Stimulated activated effector memory CD8-positive, alpha-beta T cell treated with anti-CD3 and anti-CD28 coated beads, Interleukin-12 subunit alpha, Interleukin-12 subunit beta, amount 100 ng/mL, for 72 hours (primary cell): ENCODE results near the gene MCIDAS.

Experiments used
- ATAC-seq: fragments of 150-1000 bp; cut with Tn5 transposase; 2 replicates; pipeline ENCODE4 v1.10.0; 2021
- DNase-seq, 2 donors: peaks; one replicate each; pipeline ENCODE4 v3.0.0; 2021 to 2022; ENCODE audit warnings: low spot score in 2 of 2
- H3K27ac Mint-ChIP-seq: one replicate; pipeline ENCODE4 v1.8.0; 2022; ENCODE audit warnings: mild to moderate bottlenecking, mixed read lengths
- H3K36me3 Mint-ChIP-seq: one replicate; pipeline ENCODE4 v1.8.0; 2022; ENCODE audit warnings: mild to moderate bottlenecking, mixed read lengths
- H3K4me1 Mint-ChIP-seq: one replicate; pipeline ENCODE4 v1.8.0; 2022; ENCODE audit warnings: mixed read lengths
- H3K4me3 Mint-ChIP-seq: one replicate; pipeline ENCODE4 v1.8.0; 2022; ENCODE audit warnings: mild to moderate bottlenecking, mixed read lengths
- H3K9me3 Mint-ChIP-seq: one replicate; pipeline ENCODE4 v1.8.0; 2022; ENCODE audit warnings: mixed read lengths

The MCIDAS gene

GRCh38 chr5:55227664-55228430, 732 bp upstream of the MCIDAS start:
- DNase-seq = no peak
- H3K9me3 Mint-ChIP-seq = no peaks in the 10 kb centered on the region
- ATAC-seq = no peak
- peak overlapping the region; percentile 60 for H3K27ac Mint-ChIP-seq
- H3K36me3 Mint-ChIP-seq = peaks cover 10% of the 10 kb centered on the region
- peaks cover 63% of the 10 kb centered on the region for H3K4me1 Mint-ChIP-seq
- peak overlapping the region; percentile 74 for H3K4me3 Mint-ChIP-seq

- ATAC-seq (peak; percentile 66), DNase-seq (peak; percentile 47 to 85)
- H3K9me3 Mint-ChIP-seq = no peaks in the 10 kb centered on the region
- H3K4me1 Mint-ChIP-seq = peaks cover 55% of the 10 kb centered on the region
- peak overlapping the region; percentile 74 for H3K4me3 Mint-ChIP-seq
- H3K36me3 Mint-ChIP-seq = peaks cover 10% of the 10 kb centered on the region
- H3K27ac Mint-ChIP-seq = no peak overlapping the region
These were observed 835 bp downstream of the MCIDAS start for GRCh38 chr5:55226027-55226933.

DNA sequence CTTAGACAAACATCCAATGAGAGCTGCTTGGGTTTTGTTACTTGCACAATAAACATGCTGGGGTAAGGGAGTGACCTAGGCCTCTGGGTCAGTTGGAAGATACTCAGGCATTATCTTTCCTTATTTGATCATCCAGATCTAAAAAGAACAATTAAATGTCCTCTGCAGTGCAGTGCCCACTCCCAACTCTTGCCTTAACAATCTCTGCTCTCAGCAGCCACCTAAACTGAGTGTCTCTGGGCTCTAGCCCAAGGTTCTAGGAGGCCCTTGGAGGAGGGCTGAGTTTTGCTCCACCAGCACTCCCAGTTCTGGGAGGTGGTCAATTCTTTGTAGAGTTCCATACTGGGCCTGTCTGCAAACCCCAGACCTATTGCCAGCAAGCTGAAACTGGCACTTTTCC, 1.8 kb downstream of the MCIDAS start:
- no peaks in the 10 kb centered on the region for H3K9me3 Mint-ChIP-seq
- H3K4me1 Mint-ChIP-seq = peaks cover 55% of the 10 kb centered on the region
- ATAC-seq = no peak
- H3K36me3 Mint-ChIP-seq = peaks cover 10% of the 10 kb centered on the region
- peak overlapping the region; percentile 74 for H3K4me3 Mint-ChIP-seq
- no peak overlapping the region for H3K27ac Mint-ChIP-seq
- DNase-seq = no peak

DNA sequence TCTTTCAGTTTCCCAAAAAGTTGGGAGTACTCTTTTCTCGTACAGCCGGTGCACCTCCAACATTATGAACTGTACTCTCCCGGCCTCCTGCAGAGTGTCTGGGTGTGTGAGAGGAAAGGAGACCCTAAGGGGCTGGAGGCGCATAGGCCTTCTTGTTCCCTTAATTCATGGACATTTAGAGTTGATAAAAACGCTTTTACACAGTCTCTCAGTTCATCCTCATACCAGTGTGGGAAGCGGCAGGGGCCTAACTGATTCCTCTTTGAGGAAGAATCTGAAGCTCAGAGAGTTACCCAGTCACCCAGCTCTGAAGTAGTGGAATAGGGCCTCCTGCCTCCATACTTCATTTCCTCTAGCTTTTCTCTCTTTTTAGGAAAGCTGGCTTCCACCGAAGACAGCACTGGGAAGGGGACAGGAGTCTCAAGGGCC, 3.3 kb downstream of the MCIDAS start:
- Mint-ChIP-seq H3K4me3 (peak overlapping the region; percentile 37), H3K9me3 (no peaks in the 10 kb centered on the region), H3K27ac (no peak overlapping the region), H3K36me3 (peaks cover 10% of the 10 kb centered on the region), H3K4me1 (peaks cover 51% of the 10 kb centered on the region)
- ATAC-seq (no peak), DNase-seq (no peak)

GRCh38 chr5:55222985-55223811, 3.9 kb downstream of the MCIDAS start:
- no peaks in the 10 kb centered on the region for H3K9me3 Mint-ChIP-seq
- DNase-seq (no peak), ATAC-seq (no peak)
- no peak overlapping the region for H3K27ac Mint-ChIP-seq
- H3K4me3 Mint-ChIP-seq = peak overlapping the region; percentile 37
- H3K36me3 Mint-ChIP-seq = peaks cover 7% of the 10 kb centered on the region
- H3K4me1 Mint-ChIP-seq = peaks cover 45% of the 10 kb centered on the region

DNA sequence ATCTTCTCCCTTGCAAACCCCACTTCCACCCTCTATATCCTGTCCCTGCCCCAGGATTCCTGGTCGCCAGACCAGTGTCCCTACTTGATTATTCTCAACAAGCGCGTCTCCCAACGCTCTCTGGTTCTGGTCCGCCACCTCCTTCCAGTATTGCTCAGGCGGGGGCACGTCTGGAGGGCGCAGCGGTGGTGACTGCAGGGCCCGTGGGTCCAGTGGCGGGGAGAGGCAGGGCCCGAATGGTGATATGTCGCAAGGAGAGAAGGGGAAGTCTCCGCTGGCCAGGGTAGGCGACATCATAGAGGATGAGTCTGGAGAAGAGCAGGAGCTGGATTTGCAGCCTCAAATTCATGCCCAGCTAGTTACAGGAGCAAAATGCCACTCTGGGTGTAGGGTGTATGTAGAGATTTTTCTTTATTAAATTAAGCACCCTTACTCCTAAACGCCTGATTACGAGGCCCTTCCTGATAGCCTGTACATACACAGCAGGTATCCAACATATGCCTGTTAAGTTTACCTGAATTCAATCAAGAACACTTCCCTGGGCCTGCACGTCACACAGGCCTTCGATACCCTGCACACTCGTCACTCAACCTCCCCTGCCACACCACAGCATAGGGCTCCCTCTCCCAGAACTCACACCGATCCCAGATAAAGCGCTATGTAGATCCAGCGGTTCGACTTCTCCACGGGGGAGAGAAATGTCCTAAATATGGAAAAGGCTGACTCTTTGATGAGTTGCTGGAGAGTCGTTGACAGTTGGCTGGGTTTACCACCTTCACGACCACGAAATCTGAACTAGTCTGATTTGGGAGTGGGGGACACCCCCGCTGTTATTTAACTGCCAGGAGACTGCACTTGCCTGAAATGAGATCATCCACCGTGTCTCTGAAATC, 4.8 kb downstream of the MCIDAS start:
- no peak overlapping the region for H3K27ac Mint-ChIP-seq
- peaks cover 39% of the 10 kb centered on the region for H3K4me1 Mint-ChIP-seq
- no peaks in the 10 kb centered on the region for H3K36me3 Mint-ChIP-seq
- no peak for DNase-seq
- no peak for ATAC-seq
- peak overlapping the region; percentile 37 for H3K4me3 Mint-ChIP-seq
- no peaks in the 10 kb centered on the region for H3K9me3 Mint-ChIP-seq

DNA sequence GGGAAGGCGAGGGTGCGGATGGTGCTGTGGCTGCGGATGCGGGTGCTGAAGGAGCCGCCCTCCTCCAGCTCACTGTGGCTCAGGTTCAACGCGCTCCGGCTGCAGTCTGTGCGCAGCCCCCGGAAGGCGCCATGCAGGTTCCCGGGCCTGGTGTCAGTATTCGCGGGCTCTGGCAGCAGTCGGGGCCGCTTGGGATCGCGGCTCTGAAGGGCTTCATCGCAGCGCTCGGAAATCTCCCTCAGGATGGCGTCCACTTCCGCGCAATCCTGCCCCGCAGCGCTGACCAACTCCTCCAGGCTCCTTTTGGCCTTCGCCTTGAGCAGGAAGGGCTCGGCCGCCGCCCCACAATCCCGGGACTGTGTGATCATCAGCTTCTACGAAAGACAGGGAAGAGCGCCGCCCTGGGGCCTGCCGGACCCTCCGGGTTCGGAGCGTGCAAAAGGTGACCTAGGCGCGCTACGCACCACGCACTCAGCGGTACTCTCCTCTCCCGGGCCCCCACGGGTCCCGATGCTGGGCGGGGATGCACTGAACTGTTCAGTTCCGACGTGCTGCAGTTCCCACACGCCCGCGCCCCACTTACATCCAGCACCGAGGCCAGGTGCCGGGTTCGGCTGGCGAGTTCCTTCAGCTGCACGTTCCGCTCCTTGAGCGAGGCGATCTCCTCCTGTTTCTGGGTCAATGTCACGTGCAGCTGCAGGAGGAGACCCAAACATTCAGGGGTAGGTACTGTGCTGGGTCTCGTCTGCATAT, 6.5 kb downstream of the MCIDAS start:
- Mint-ChIP-seq H3K4me3 (peak overlapping the region; percentile 72), H3K36me3 (no peaks in the 10 kb centered on the region)
- no peak for DNase-seq

GRCh38 chr5:55219770-55220169, 7.3 kb downstream of the MCIDAS start:
- Mint-ChIP-seq H3K4me1 (peaks cover 31% of the 10 kb centered on the region), H3K27ac (no peak overlapping the region), H3K36me3 (no peaks in the 10 kb centered on the region), H3K9me3 (no peaks in the 10 kb centered on the region), H3K4me3 (peak overlapping the region; percentile 72)
- no peak for ATAC-seq
- DNase-seq = no peak

More for the DNA sequence above, 6.5 kb downstream of the MCIDAS start:
- Mint-ChIP-seq H3K4me1 (peaks cover 31% of the 10 kb centered on the region), H3K27ac (no peak overlapping the region), H3K9me3 (no peaks in the 10 kb centered on the region)
- peak; percentile 53 for ATAC-seq

DNA sequence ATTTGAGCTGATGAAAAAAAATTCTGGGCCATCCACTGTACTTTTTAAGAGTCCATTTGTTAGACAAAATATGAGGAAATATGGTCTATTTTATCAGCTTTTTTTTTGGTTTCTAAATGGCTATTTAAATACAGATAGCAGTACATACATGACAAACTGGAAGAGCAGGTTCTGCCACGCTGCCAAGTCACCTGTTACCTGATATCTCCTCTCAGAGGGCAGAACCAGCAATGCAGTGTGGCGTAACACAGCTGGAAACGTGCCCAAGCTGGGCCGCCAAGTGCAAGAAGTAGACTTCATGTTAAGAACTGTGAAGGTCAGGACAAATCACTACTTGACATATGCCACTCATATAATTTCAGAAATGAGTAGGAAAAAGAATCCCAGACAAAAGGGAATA, 8.1 kb downstream of the MCIDAS start:
- ATAC-seq = no peak
- no peak for DNase-seq
- no peaks in the 10 kb centered on the region for H3K9me3 Mint-ChIP-seq
- no peaks in the 10 kb centered on the region for H3K36me3 Mint-ChIP-seq
- H3K4me3 Mint-ChIP-seq = no peak overlapping the region
- H3K27ac Mint-ChIP-seq = no peak overlapping the region
- peaks cover 31% of the 10 kb centered on the region for H3K4me1 Mint-ChIP-seq

GRCh38 chr5:55211184-55211874, 15.8 kb downstream of the MCIDAS start:
- no peak for DNase-seq
- H3K27ac Mint-ChIP-seq = no peak overlapping the region
- H3K4me1 Mint-ChIP-seq = no peaks in the 10 kb centered on the region
- ATAC-seq = no peak
- H3K9me3 Mint-ChIP-seq = no peaks in the 10 kb centered on the region
- H3K36me3 Mint-ChIP-seq = no peaks in the 10 kb centered on the region
- no peak overlapping the region for H3K4me3 Mint-ChIP-seq

DNA sequence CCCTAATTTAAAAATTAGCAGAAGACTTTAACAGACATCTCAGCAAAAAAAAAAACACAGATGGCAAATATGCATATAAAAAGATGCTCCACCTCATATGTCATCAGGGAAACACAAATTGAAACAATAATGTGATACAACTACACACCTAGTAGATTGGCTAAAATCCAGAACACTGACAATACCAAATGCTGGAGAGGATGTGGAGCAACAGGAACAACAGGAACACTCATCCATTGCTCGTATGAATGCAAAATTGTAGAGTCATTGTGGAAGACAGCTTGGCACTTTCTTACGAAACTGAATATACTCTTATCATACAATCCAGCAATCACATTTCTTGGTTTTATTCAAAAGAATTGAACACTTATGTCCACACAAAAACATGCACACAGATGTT, 22.1 kb downstream of the MCIDAS start:
- H3K4me3 Mint-ChIP-seq = no peak overlapping the region
- H3K27ac Mint-ChIP-seq = no peak overlapping the region
- no peaks in the 10 kb centered on the region for H3K36me3 Mint-ChIP-seq
- H3K4me1 Mint-ChIP-seq = no peaks in the 10 kb centered on the region
- ATAC-seq (no peak), DNase-seq (no peak)
- no peaks in the 10 kb centered on the region for H3K9me3 Mint-ChIP-seq

GRCh38 chr5:55191165-55191564, 36.0 kb downstream of the MCIDAS start:
- ATAC-seq (no peak), DNase-seq (no peak)
- no peaks in the 10 kb centered on the region for H3K4me1 Mint-ChIP-seq
- H3K36me3 Mint-ChIP-seq = no peaks in the 10 kb centered on the region
- H3K9me3 Mint-ChIP-seq = no peaks in the 10 kb centered on the region
- H3K27ac Mint-ChIP-seq = no peak overlapping the region
- H3K4me3 Mint-ChIP-seq = no peak overlapping the region
